HEK293 (cell line): ENCODE measurements around the gene GCNT2.

Source experiments
- CTCF ChIA-PET: fragments of 350-600 bp; formaldehyde crosslinking; extraction: SDS; loops from one replicate; lab custom pipeline; 2021; ENCODE audit warnings: antibody characterized with exemption; lab: Yijun Ruan, JAX
- POLR2A ChIA-PET: fragments of 300-600 bp; formaldehyde crosslinking; extraction: SDS; loops from one replicate; lab custom pipeline; 2020; ENCODE audit warnings: antibody characterized with exemption, inconsistent platforms; lab: Yijun Ruan, JAX
- H3K27ac ChIP-seq: fragments of 200-500 bp; sonication (Bioruptor generic); 2 replicates; pipeline ENCODE4 v1.5.1; 2014; ENCODE audit warnings: low read depth, low read length, control low read depth, inconsistent platforms; ENCODE audit errors: extremely low read depth
- H3K36me3 ChIP-seq, 2 experiments: fragments of 200-500 bp in 1 of 2; sonication (Bioruptor generic) in 1 of 2; 1 replicate in 1 of 2; 2 replicates in 1 of 2; pipeline ENCODE4 v1.5.1; 2014 to 2017; ENCODE audit warnings: inconsistent platforms in 2 of 2, low read length in 2 of 2; ENCODE audit not compliant: control insufficient read depth in 2 of 2, insufficient read depth in 1 of 2
- H3K4me1 ChIP-seq: fragments of 200-500 bp; sonication (Bioruptor generic); 2 replicates; pipeline ENCODE4 v1.5.1; 2014; ENCODE audit warnings: mild to moderate bottlenecking, low read length, inconsistent platforms; ENCODE audit not compliant: control insufficient read depth, insufficient read depth
- H3K4me3 ChIP-seq: 2 replicates; pipeline ENCODE4 v1.5.1; 2011; ENCODE audit warnings: low read depth, mild to moderate bottlenecking, control low read depth, low read length, moderate library complexity
- H3K9me3 ChIP-seq: fragments of 200-500 bp; sonication (Bioruptor generic); 2 replicates; pipeline ENCODE4 v1.5.1; 2014; ENCODE audit warnings: low read depth, low read length, inconsistent platforms; ENCODE audit not compliant: control insufficient read depth, insufficient read depth
- KLF16 ChIP-seq: fragments of 450-650 bp; formaldehyde crosslinking; IDR thresholded peaks from 2 replicates; pipeline ENCODE4 v1.5.1; 2017; ENCODE audit warnings: missing biosample characterization, missing genetic modification characterization
- REPIN1 ChIP-seq: fragments of 450-650 bp; formaldehyde crosslinking; IDR thresholded peaks from 2 replicates; pipeline ENCODE4 v1.5.1; 2017; ENCODE audit warnings: missing biosample characterization, missing genetic modification characterization, low read depth
- SP7 ChIP-seq: fragments of 450-650 bp; formaldehyde crosslinking; IDR thresholded peaks from 2 replicates; pipeline ENCODE4 v1.5.1; 2016; ENCODE audit warnings: missing biosample characterization, missing genetic modification characterization
- ZBTB1 ChIP-seq: fragments of 450-650 bp; formaldehyde crosslinking; IDR thresholded peaks from 2 replicates; pipeline ENCODE4 v1.5.1; 2016; ENCODE audit warnings: missing biosample characterization, missing genetic modification characterization
- ZFHX2 ChIP-seq: fragments of 450-650 bp; formaldehyde crosslinking; conservative IDR thresholded peaks from 2 replicates; pipeline ENCODE4 v1.5.1; 2016; ENCODE audit warnings: missing biosample characterization, missing genetic modification characterization
- ZNF10 ChIP-seq: fragments of 450-650 bp; formaldehyde crosslinking; IDR thresholded peaks from 2 replicates; pipeline ENCODE4 v1.5.1; 2017; ENCODE audit warnings: missing biosample characterization, missing genetic modification characterization
- ZNF248 ChIP-seq: fragments of 450-650 bp; formaldehyde crosslinking; IDR thresholded peaks from 2 replicates; pipeline ENCODE4 v1.5.1; 2017; ENCODE audit warnings: missing biosample characterization, missing genetic modification characterization
- ZNF341 ChIP-seq: fragments of 450-650 bp; formaldehyde crosslinking; IDR thresholded peaks from 2 replicates; pipeline ENCODE4; 2016; ENCODE audit warnings: low read depth, missing biosample characterization, missing genetic modification characterization
- ZNF354C ChIP-seq: fragments of 450-650 bp; formaldehyde crosslinking; IDR thresholded peaks from 2 replicates; pipeline ENCODE4 v1.5.1; 2016; ENCODE audit warnings: missing biosample characterization, missing genetic modification characterization, low read depth, borderline replicate concordance
- ZNF394 ChIP-seq: fragments of 450-650 bp; formaldehyde crosslinking; IDR thresholded peaks from 2 replicates; pipeline ENCODE4 v1.5.1; 2016; ENCODE audit warnings: missing biosample characterization, missing genetic modification characterization, mild to moderate bottlenecking, moderate library complexity, borderline replicate concordance
- ZNF48 ChIP-seq: fragments of 450-650 bp; formaldehyde crosslinking; IDR thresholded peaks from 2 replicates; pipeline ENCODE4 v1.5.1; 2016; ENCODE audit warnings: missing biosample characterization, missing genetic modification characterization
- ZNF518A ChIP-seq: fragments of 450-650 bp; formaldehyde crosslinking; conservative IDR thresholded peaks from 2 replicates; pipeline ENCODE4 v1.5.1; 2016; ENCODE audit warnings: low read depth, missing biosample characterization, missing genetic modification characterization
- ZNF555 ChIP-seq: fragments of 450-650 bp; formaldehyde crosslinking; conservative IDR thresholded peaks from 2 replicates; pipeline ENCODE4 v1.5.1; 2017; ENCODE audit warnings: missing biosample characterization, mild to moderate bottlenecking, missing genetic modification characterization, inconsistent platforms
- TF ChIP-seq, protein P1 (sequence below): fragments of 450-650 bp; formaldehyde crosslinking; IDR thresholded peaks from 2 replicates; pipeline ENCODE4 v1.5.1; 2016; ENCODE audit warnings: missing biosample characterization, missing genetic modification characterization, borderline replicate concordance
- TF ChIP-seq, protein P2 (sequence below): fragments of 450-650 bp; formaldehyde crosslinking; IDR thresholded peaks from 2 replicates; pipeline ENCODE4 v1.5.1; 2016; ENCODE audit warnings: missing biosample characterization, missing genetic modification characterization
- TF ChIP-seq, protein P3 (sequence below): fragments of 450-650 bp; formaldehyde crosslinking; IDR thresholded peaks from 2 replicates; pipeline ENCODE4 v1.5.1; 2016; ENCODE audit warnings: missing biosample characterization, missing genetic modification characterization

GCNT2 gene

DNA sequence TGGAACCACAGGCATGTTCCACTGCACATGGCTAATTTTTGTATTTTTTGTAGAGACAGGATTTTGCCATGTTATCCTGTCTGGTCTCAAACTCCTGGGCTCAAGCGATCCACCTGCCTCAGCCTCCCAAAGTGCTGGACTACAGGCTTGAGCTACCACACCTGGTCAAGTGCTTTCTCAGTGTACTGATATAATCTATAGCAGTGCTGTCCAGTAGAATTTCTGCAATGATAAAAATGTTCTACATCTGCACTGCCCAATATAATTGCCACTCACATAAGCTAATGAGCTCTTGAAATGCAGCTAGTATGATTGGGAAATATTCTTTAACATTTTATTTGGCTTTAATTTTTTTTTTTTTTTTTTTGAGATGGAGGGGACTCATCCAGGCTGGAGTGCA, 109.0 kb downstream of the GCNT2 start:
- no peak overlapping the region for H3K27ac ChIP-seq
- ChIA-PET POLR2A (interaction anchor here (0.7 kb wide), 1 partner anchor 9 kb away, joined by 7 read pairs; no protein-coding TSS in a partner anchor), CTCF (interaction anchor here (0.5 to 0.6 kb wide), 2 partner anchors 19 to 35 kb away, joined by 4 read pairs; no protein-coding TSS in a partner anchor)
- TF ChIP-seq ZBTB1 (tag by site-specific recombination) (no peak), ZNF341 (tag by site-specific recombination) (no peak), ZNF354C (tag by site-specific recombination) (no peak), ZNF48 (no peak), KLF16 (tag by site-specific recombination) (no peak), ZNF248 (tag by site-specific recombination) (no peak), ZNF518A (tag by site-specific recombination) (no peak), ZNF394 (tag by site-specific recombination) (no peak), REPIN1 (tag by site-specific recombination) (no peak), ZNF10 (tag by site-specific recombination) (no peak), SP7 (tag by site-specific recombination) (no peak), ZNF555 (no peak), ZFHX2 (tag by site-specific recombination) (no peak)
- TF ChIP-seq, protein P1, sequence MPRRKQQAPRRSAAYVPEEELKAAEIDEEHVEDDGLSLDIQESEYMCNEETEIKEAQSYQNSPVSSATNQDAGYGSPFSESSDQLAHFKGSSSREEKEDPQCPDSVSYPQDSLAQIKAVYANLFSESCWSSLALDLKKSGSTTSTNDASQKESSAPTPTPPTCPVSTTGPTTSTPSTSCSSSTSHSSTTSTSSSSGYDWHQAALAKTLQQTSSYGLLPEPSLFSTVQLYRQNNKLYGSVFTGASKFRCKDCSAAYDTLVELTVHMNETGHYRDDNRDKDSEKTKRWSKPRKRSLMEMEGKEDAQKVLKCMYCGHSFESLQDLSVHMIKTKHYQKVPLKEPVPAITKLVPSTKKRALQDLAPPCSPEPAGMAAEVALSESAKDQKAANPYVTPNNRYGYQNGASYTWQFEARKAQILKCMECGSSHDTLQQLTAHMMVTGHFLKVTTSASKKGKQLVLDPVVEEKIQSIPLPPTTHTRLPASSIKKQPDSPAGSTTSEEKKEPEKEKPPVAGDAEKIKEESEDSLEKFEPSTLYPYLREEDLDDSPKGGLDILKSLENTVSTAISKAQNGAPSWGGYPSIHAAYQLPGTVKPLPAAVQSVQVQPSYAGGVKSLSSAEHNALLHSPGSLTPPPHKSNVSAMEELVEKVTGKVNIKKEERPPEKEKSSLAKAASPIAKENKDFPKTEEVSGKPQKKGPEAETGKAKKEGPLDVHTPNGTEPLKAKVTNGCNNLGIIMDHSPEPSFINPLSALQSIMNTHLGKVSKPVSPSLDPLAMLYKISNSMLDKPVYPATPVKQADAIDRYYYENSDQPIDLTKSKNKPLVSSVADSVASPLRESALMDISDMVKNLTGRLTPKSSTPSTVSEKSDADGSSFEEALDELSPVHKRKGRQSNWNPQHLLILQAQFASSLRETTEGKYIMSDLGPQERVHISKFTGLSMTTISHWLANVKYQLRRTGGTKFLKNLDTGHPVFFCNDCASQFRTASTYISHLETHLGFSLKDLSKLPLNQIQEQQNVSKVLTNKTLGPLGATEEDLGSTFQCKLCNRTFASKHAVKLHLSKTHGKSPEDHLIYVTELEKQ (tag by site-specific recombination) = no peak
- TF ChIP-seq, protein P2, sequence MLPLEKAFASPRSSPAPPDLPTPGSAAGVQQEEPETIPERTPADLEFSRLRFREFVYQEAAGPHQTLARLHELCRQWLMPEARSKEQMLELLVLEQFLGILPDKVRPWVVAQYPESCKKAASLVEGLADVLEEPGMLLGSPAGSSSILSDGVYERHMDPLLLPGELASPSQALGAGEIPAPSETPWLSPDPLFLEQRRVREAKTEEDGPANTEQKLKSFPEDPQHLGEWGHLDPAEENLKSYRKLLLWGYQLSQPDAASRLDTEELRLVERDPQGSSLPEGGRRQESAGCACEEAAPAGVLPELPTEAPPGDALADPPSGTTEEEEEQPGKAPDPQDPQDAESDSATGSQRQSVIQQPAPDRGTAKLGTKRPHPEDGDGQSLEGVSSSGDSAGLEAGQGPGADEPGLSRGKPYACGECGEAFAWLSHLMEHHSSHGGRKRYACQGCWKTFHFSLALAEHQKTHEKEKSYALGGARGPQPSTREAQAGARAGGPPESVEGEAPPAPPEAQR (tag by site-specific recombination) = no peak
- TF ChIP-seq, protein P3, sequence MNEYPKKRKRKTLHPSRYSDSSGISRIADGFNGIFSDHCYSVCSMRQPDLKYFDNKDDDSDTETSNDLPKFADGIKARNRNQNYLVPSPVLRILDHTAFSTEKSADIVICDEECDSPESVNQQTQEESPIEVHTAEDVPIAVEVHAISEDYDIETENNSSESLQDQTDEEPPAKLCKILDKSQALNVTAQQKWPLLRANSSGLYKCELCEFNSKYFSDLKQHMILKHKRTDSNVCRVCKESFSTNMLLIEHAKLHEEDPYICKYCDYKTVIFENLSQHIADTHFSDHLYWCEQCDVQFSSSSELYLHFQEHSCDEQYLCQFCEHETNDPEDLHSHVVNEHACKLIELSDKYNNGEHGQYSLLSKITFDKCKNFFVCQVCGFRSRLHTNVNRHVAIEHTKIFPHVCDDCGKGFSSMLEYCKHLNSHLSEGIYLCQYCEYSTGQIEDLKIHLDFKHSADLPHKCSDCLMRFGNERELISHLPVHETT (tag by site-specific recombination) = no peak
- peaks cover 0 to 10% of the 10 kb centered on the region in 2 experiments; a peak in 1 of 3 replicates for H3K36me3 ChIP-seq
- H3K4me1 ChIP-seq = no peaks in the 10 kb centered on the region
- H3K4me3 ChIP-seq = no peak overlapping the region
- no peaks in the 10 kb centered on the region for H3K9me3 ChIP-seq
